Testis (tissue), 3 donors: ENCODE data around the gene USP49. TPM values are rescaled to one million over a fixed set of nuclear protein-coding genes. Genes with fewer than 3 reads are reported as not detected.

Source experiments
- DNase-seq: peaks from one replicate; pipeline ENCODE4 v3.0.0-alpha.2; 2019
- H3K27ac ChIP-seq, 2 donors: fragments of 200-600 bp; sonication (generic); one replicate each; pipeline ENCODE4 v1.5.1; 2019
- H3K27me3 ChIP-seq: fragments of 200-600 bp; sonication (generic); one replicate; pipeline ENCODE4 v1.5.1; 2019
- H3K36me3 ChIP-seq: fragments of 200-600 bp; sonication (generic); one replicate; pipeline ENCODE4 v1.5.1; 2017; ENCODE audit warnings: low read depth; ENCODE audit errors: missing control alignments
- H3K4me1 ChIP-seq: fragments of 200-600 bp; sonication (generic); one replicate; pipeline ENCODE4 v1.5.1; 2019
- H3K4me3 ChIP-seq, 2 donors: fragments of 200-600 bp; sonication (generic); one replicate each; pipeline ENCODE4 v1.5.1; 2017 to 2019
- H3K9me3 ChIP-seq: fragments of 200-600 bp; sonication (generic); one replicate; pipeline ENCODE4 v1.5.1; 2017
- POLR2A ChIP-seq: fragments of 450-650 bp; IDR thresholded peaks from one replicate; pipeline ENCODE4 v1.6.1; 2017; ENCODE audit warnings: antibody characterized with exemption, mild to moderate bottlenecking, moderate library complexity
- WGBS, 2 donors: methylation state at CpG; one replicate each; pipeline ENCODE4 v1.1.5; 2018; 5-methylcytosine and 5-hydroxymethylcytosine counted together
- intact Hi-C: fragments of 100-400 bp; cut with DNase I; formaldehyde crosslinking; loops from one replicate; pipeline ENCODE4 v1.15.1; 2023; ENCODE audit warnings: low total_unique reads
- polyA plus RNA-seq: library from polyadenylated mRNA; stranded (reverse); fragments of 350-450 nt; fragmentation: Illumina TruSeq; extraction: RNeasy Lipid Tissue Mini Kit (QIAGEN cat#74804); gene quantifications from one replicate; pipeline ENCODE4 v1.2.3, GENCODE V29; 2014; ENCODE audit warnings: low read depth, low replicate concordance; ENCODE audit not compliant: insufficient read depth
- total RNA-seq, 2 donors: library from RNA; depleted of rRNA; stranded (reverse); fragments of >200 nt; gene quantifications; one replicate each; pipeline ENCODE4 v1.2.3, GENCODE V29; 2016
- TF ChIP-seq, protein P1 (sequence below), 3 experiments: fragments of 450-650 bp in 2 of 3; fragments of 200-600 bp in 1 of 3; sonication (generic) in 1 of 3; IDR thresholded peaks; one replicate each; pipeline ENCODE4 v1.5.1; 2016 to 2019; ENCODE audit warnings: antibody characterized with exemption in 3 of 3, mild to moderate bottlenecking in 2 of 3, moderate library complexity in 1 of 3

The USP49 gene
- total and polyA plus RNA-seq, 3 donors from 2014 or later = 9.3 to 26.3 (median 19.7) TPM

DNA sequence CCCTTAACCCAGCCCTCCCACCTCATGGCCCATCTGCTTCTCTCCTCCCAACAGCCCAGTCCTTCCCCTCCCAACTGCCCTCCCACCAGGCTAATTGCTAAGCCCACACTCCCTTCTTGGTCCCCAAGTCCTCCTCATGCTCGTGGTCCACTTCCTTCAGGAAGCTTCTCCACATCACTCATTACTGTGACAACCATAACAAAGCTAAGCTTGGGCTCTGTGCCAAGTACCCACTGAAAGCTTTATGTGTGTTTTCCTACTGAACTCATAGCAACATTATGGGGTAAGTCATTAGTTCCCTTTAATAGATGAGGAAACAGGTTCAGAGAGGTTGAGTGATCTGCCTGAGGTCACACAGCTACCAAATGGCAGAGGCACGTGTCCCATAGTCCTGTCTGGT, 131.7 kb downstream of the USP49 start:
- WGBS, 2 donors = 33 to 59% methylated on average over 2 of the region's 2 CpGs

DNA sequence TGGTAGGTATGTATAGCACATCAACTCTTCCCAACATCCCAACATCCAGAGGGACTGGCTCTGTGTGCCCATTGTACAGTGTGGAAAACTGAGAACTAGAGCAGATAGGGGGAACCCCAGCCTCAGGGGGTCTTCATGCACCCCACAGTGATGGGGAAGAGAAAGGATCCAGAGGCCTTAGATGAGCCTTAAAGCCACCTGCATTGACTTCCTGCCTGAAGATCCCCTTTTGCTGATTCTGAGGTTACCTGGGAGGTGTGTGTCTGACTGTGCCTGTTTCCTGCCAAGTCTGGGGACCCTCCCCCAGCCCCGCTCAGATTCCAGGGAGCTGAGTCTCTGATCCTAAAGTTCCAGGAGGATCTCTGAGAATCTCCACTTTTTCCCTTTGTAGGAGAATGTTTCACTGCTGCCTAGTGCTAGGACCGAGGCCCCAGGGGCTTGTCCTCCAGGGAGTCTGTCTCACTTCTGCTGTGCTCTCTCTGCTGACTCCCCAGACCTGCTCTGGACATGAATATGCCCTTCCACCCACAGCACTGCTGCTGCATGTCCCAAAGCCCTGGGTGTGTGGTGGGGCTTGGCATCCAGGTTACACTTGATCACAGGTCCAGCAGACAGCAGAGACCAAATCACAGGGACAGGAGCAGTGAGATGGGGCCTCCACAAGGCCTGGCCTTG, 135.1 kb downstream of the USP49 start:
- DNase-seq = no peak
- intact Hi-C loops = no loop called here
- Histone ChIP-seq H3K27me3 (no peaks in the 10 kb centered on the region), H3K4me3 (no peak overlapping the region), H3K36me3 (no peaks in the 10 kb centered on the region), H3K9me3 (no peaks in the 10 kb centered on the region), H3K4me1 (no peaks in the 10 kb centered on the region), H3K27ac (no peak overlapping the region)
- TF ChIP-seq POLR2A = no peak
- TF ChIP-seq, protein P1, sequence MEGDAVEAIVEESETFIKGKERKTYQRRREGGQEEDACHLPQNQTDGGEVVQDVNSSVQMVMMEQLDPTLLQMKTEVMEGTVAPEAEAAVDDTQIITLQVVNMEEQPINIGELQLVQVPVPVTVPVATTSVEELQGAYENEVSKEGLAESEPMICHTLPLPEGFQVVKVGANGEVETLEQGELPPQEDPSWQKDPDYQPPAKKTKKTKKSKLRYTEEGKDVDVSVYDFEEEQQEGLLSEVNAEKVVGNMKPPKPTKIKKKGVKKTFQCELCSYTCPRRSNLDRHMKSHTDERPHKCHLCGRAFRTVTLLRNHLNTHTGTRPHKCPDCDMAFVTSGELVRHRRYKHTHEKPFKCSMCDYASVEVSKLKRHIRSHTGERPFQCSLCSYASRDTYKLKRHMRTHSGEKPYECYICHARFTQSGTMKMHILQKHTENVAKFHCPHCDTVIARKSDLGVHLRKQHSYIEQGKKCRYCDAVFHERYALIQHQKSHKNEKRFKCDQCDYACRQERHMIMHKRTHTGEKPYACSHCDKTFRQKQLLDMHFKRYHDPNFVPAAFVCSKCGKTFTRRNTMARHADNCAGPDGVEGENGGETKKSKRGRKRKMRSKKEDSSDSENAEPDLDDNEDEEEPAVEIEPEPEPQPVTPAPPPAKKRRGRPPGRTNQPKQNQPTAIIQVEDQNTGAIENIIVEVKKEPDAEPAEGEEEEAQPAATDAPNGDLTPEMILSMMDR (IDR thresholded peaks at IDR 0.05) = no peak
- WGBS, 2 donors = 75 to 96% methylated on average over 1 to 2 of the region's 2 CpGs

More for the DNA sequence above, 131.7 kb downstream of the USP49 start:
- no peaks in the 10 kb centered on the region for H3K27me3 ChIP-seq
- no peak overlapping the region for H3K27ac ChIP-seq
- H3K9me3 ChIP-seq = no peaks in the 10 kb centered on the region
- no peak for TF ChIP-seq POLR2A
- TF ChIP-seq, protein P1 (IDR thresholded peaks at IDR 0.05) = no peak
- no peak for DNase-seq
- peaks cover 4% of the 10 kb centered on the region for H3K4me1 ChIP-seq
- no peaks in the 10 kb centered on the region for H3K36me3 ChIP-seq
- intact Hi-C loops = no loop called here
- no peak overlapping the region for H3K4me3 ChIP-seq

DNA sequence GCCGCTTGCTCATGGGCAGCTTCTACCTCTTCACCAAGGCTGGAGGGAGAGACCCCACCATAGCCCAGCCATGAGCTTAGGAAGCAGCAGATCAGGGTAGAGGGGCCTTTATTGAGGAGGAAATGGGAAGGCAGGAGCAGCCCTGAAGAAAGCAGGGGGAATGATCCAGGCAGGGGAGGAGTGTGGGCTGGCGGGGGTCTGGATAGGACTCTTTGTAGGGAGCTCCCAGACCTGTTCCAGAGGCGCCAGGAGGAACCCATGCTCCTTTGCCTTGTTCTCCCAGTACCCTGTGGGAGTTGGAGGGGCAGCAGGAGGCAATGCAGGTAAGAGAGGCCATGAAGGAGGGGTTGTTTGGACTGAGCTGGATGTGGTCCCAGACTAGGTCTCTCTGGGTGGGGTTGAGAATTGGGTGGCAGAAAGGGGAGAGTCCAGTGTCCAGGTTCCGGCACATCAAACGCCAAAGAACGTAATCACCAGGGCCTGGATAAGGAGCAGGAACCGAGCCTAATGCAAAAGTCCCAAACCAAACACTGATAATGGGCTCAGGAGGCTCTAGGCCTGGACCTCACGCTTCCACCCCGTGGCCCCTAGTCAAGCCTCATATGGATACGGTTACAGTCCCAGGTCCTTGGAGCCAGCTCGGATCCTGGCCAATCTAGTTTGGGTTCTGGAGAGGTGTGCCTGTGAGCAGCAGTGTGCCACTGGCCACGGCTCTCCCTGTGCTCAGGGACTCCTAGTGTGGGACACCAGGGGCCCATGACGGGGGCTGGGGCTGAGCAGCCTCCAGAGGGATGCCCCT, 135.9 kb downstream of the USP49 start:
- Histone ChIP-seq H3K9me3 (no peaks in the 10 kb centered on the region), H3K4me1 (no peaks in the 10 kb centered on the region), H3K27ac (no peak overlapping the region), H3K27me3 (no peaks in the 10 kb centered on the region), H3K36me3 (no peaks in the 10 kb centered on the region), H3K4me3 (no peak overlapping the region)
- intact Hi-C loops = no loop called here
- no peak for DNase-seq
- 88 to 93% methylated on average over 13 of the region's 13 CpGs for WGBS, 2 donors
- TF ChIP-seq POLR2A = no peak
- TF ChIP-seq, protein P1 (IDR thresholded peaks at IDR 0.05) = no peak

DNA sequence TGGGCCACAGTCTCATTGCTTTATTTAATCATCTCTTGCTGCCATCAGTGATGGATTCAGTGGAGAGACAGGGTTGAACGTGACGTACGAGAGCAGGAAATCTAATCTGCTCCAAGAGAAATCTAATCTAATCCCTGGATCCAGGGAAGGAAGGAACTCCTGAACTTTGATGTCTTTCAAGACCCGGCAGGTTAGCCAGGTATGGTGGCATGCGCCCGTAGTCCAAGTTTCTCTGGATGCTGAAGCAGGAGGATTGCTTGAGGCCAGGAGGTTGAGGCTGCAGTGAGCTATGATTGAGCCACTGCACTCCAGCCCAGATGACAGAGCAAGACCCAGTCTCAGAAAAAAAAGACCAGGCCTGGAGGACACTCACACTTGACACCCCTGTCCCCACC, 136.5 kb downstream of the USP49 start:
- no peaks in the 10 kb centered on the region for H3K27me3 ChIP-seq
- no peak for DNase-seq
- 83% methylated on average over 6 of the region's 6 CpGs; no CpG with 5 or more reads in 1 of the 2 donors for WGBS, 2 donors
- no peaks in the 10 kb centered on the region for H3K4me1 ChIP-seq
- no peak overlapping the region for H3K27ac ChIP-seq
- intact Hi-C loops = no loop called here
- TF ChIP-seq, protein P1 (IDR thresholded peaks at IDR 0.05) = no peak
- TF ChIP-seq POLR2A = no peak
- H3K9me3 ChIP-seq = no peaks in the 10 kb centered on the region
- no peaks in the 10 kb centered on the region for H3K36me3 ChIP-seq
- no peak overlapping the region for H3K4me3 ChIP-seq
